ENCODE measurements around the gene HAPLN2.
"Not testable (repeated sequence)": the region's sequence is repeated elsewhere in the genome, so short reads cannot be mapped to it uniquely, and the experiment has no call there.

- TF ChIP-seq CTCF, POLR2A (IDR thresholded peaks at IDR 0.05): not testable (repeated sequence)
Measured at GRCh38 chr1:156587927-156588326, 31.3 kb upstream of the HAPLN2 start.

Measured in adrenal gland (tissue), 5 donors.